HepG2 (cell line): ENCODE measurements around the gene EEF2. TPM values are rescaled to one million over a fixed set of nuclear protein-coding genes. Genes with fewer than 3 reads are reported as not detected.

ENCODE experiments used
- CBX5 ChIP-seq: sonication (generic); formaldehyde crosslinking; IDR thresholded peaks from 2 replicates; pipeline ENCODE4 v1.4.0; 2020; ENCODE audit warnings: missing genetic modification reagents, borderline replicate concordance
- LBX2 ChIP-seq: sonication (generic); formaldehyde crosslinking; IDR thresholded peaks from 2 replicates; pipeline ENCODE4 v1.5.0; 2020; ENCODE audit warnings: missing genetic modification reagents, mild to moderate bottlenecking, borderline replicate concordance
- MYPOP ChIP-seq: sonication (generic); formaldehyde crosslinking; IDR thresholded peaks from 2 replicates; pipeline ENCODE4 v1.8.1; 2023; ENCODE audit warnings: mild to moderate bottlenecking, moderate library complexity, missing genetic modification reagents
- PPARG ChIP-seq: conservative IDR thresholded peaks from 2 replicates; pipeline ENCODE4 v1.6.1; 2016; ENCODE audit warnings: missing biosample characterization, missing genetic modification reagents
- SMAD9 ChIP-seq: sonication (generic); formaldehyde crosslinking; IDR thresholded peaks from 2 replicates; pipeline ENCODE4 v1.5.1; 2020; ENCODE audit warnings: mild to moderate bottlenecking, missing genetic modification reagents
- SMARCC2 ChIP-seq: fragments of 450-650 bp; IDR thresholded peaks from 2 replicates; pipeline ENCODE4 v1.6.1; 2017; ENCODE audit warnings: antibody characterized with exemption, mild to moderate bottlenecking
- ZBTB1 ChIP-seq: sonication (generic); formaldehyde crosslinking; IDR thresholded peaks from 2 replicates; pipeline ENCODE4 v1.4.0; 2020; ENCODE audit warnings: missing genetic modification reagents, borderline replicate concordance
- ZFP62 ChIP-seq: sonication (generic); formaldehyde crosslinking; IDR thresholded peaks from 2 replicates; pipeline ENCODE4 v1.4.0; 2020; ENCODE audit warnings: missing genetic modification reagents
- ZNF318 ChIP-seq: sonication (generic); formaldehyde crosslinking; IDR thresholded peaks from 2 replicates; pipeline ENCODE4 v1.4.0; 2020; ENCODE audit warnings: mild to moderate bottlenecking, missing genetic modification reagents
- polyA plus RNA-seq, 8 experiments: library from polyadenylated mRNA; depleted of rRNA in 3 of 8; stranded (reverse) in 7 of 8; unstranded in 1 of 8; fragments of >200 nt; fragmentation: Illumina TruSeq in 4 of 8; extraction: Trizol in 4 of 8; gene quantifications; 2 replicates each; pipeline versions ENCODE4 v1.2.1 to v1.2.3, GENCODE V29; 2011 to 2016; ENCODE audit warnings: low read depth in 4 of 8, missing spikeins in 1 of 8, mixed read lengths in 1 of 8; ENCODE audit not compliant: insufficient read depth in 1 of 8
- total RNA-seq, 5 experiments: library from RNA; depleted of rRNA; stranded (reverse); fragments of >200 nt; fragmentation: Illumina TruSeq; extraction: Trizol; gene quantifications; 2 replicates each; pipeline ENCODE4 v1.2.3, GENCODE V29; 2016; ENCODE audit warnings: low read depth in 1 of 5
- TF ChIP-seq, protein P1 (sequence below), 2 experiments: sonication (generic) in 1 of 2; formaldehyde crosslinking in 1 of 2; IDR thresholded peaks; 2 replicates each; pipeline versions ENCODE4 v1.6.1 to v1.9.0; 2014 to 2022; ENCODE audit warnings: antibody characterized with exemption in 1 of 2, borderline replicate concordance in 1 of 2, inconsistent platforms in 1 of 2, low read depth in 1 of 2, missing genetic modification reagents in 1 of 2

The EEF2 gene
- total and polyA plus RNA-seq, 2 of the 13 experiments (the other 11 are each of a cell fraction or from before 2014, with no cell fraction given) = 1,441 to 1,777 TPM

DNA sequence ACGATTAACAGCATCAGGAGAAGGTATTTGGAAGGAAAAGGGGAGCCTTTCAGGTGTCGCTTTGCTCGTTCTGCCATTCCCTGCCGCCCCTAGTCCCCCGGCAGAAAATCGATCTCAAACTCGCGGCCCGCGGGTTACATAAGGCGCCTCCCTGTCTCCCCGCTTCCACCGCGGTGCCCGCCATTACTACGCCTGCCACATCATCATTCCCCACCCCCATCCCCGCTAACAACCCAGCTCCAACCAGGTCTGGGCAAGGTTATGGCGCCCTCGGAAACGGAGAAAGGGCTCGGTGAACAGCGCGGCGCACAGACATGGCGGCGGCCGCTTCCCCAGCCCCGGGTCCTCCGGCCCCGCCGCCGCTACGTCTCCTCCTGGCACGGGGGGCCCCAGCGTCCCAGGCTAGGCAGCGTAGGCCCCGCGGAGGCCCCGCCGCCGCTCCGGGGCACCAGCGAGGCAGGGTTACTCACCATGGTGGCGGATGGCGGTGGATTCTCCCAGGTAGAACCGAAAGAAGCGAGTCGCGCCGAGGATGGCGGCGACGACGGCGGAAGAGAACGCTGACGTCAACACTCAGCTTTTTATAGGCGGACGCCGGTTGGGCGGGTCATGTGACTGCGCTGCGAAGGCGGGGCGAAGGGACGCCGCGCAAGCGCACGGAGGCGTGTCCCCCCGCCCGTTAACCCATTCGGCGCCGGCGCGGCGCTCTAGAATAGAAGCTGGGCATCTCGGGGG lies at the start of gene EEF2 (continued):
- TF ChIP-seq, protein P1, sequence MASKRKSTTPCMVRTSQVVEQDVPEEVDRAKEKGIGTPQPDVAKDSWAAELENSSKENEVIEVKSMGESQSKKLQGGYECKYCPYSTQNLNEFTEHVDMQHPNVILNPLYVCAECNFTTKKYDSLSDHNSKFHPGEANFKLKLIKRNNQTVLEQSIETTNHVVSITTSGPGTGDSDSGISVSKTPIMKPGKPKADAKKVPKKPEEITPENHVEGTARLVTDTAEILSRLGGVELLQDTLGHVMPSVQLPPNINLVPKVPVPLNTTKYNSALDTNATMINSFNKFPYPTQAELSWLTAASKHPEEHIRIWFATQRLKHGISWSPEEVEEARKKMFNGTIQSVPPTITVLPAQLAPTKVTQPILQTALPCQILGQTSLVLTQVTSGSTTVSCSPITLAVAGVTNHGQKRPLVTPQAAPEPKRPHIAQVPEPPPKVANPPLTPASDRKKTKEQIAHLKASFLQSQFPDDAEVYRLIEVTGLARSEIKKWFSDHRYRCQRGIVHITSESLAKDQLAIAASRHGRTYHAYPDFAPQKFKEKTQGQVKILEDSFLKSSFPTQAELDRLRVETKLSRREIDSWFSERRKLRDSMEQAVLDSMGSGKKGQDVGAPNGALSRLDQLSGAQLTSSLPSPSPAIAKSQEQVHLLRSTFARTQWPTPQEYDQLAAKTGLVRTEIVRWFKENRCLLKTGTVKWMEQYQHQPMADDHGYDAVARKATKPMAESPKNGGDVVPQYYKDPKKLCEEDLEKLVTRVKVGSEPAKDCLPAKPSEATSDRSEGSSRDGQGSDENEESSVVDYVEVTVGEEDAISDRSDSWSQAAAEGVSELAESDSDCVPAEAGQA (IDR thresholded peaks at IDR 0.05; ENCODE audit: low read depth) = peak; percentile 75
- TF ChIP-seq, protein P1 (CRISPR knock-in tag; IDR thresholded peaks at IDR 0.05; ENCODE audit: borderline replicate concordance) = peak; percentile 80; the same call in 1 of the 2 replicates
- TF ChIP-seq SMAD9 (CRISPR knock-in tag) (0 out of 2 replicates have a peak, but pooled peaks have one; percentile 10), CBX5 (CRISPR knock-in tag) (no peak), ZFP62 (no peak), SMARCC2 (no peak), ZNF318 (no peak), PPARG (CRISPR knock-in tag) (peak; percentile 65; the same call in 1 of the 2 replicates), LBX2 (CRISPR knock-in tag) (peak; percentile 84; the same call in 1 of the 2 replicates), ZBTB1 (no peak), MYPOP (CRISPR knock-in tag) (no peak)
